B cell (primary cell): ENCODE results near the gene RBMX2. TPM values are rescaled to one million over a fixed set of nuclear protein-coding genes. Genes with fewer than 3 reads are reported as not detected.

Experiments
- ATAC-seq: fragments of 200-7000 bp; cut with Tn5 transposase; one replicate; pipeline ENCODE4 v1.10.0; 2021; ENCODE audit warnings: low read depth, mild to moderate bottlenecking, moderate number of reproducible peaks, moderate library complexity
- CTCF ChIA-PET: fragments of 350-600 bp; sonication (Branson Sonifier 250); formaldehyde crosslinking; loops from one replicate; lab custom pipeline; 2021; ENCODE audit warnings: antibody characterized with exemption, inconsistent platforms; lab: Charles Lee
- POLR2A ChIA-PET: fragments of 350-600 bp; sonication (Branson Sonifier 250); formaldehyde crosslinking; loops from one replicate; lab custom pipeline; 2021; ENCODE audit warnings: antibody characterized with exemption; lab: Charles Lee
- DNase-seq: peaks from one replicate; pipeline ENCODE4 v3.0.0; 2013
- H2AFZ ChIP-seq: 2 replicates; pipeline ENCODE4 v1.6.1; 2012; ENCODE audit warnings: mild to moderate bottlenecking, low read depth, low read length; ENCODE audit not compliant: insufficient read depth, poor library complexity, severe bottlenecking
- H3K27ac ChIP-seq, 2 donors: 1 replicate in 1 of 2; 2 replicates in 1 of 2; pipeline ENCODE4 v1.5.1; 2012 to 2013; ENCODE audit warnings: low read length in 2 of 2, mild to moderate bottlenecking in 2 of 2, moderate library complexity in 1 of 2
- H3K27me3 ChIP-seq, 4 experiments: fragments of 200-600 bp in 1 of 4; sonication (generic) in 1 of 4; replicated peaks in 1 of 4; 1 replicate in 2 of 4; 2 replicates in 2 of 4; pipeline versions ENCODE4 v1.6.1 to v1.7.0; 2013 to 2016; ENCODE audit warnings: low read length in 3 of 4, mild to moderate bottlenecking in 2 of 4, mixed read lengths in 1 of 4, moderate library complexity in 1 of 4; ENCODE audit not compliant: insufficient read depth in 4 of 4, control insufficient read depth in 3 of 4; ENCODE audit errors: control extremely low read depth in 1 of 4
- H3K36me3 ChIP-seq, 2 experiments: replicated peaks in 1 of 2; 1 replicate in 1 of 2; 2 replicates in 1 of 2; pipeline versions ENCODE4 v1.6.1 to v1.7.1; 2013; ENCODE audit warnings: low read length in 1 of 2; ENCODE audit not compliant: insufficient read depth in 2 of 2, control insufficient read depth in 1 of 2; ENCODE audit errors: control extremely low read depth in 1 of 2, extremely low read depth in 1 of 2
- H3K4me1 ChIP-seq, 2 donors: fragments of 200-600 bp in 1 of 2; sonication (generic) in 1 of 2; 1 replicate in 1 of 2; 2 replicates in 1 of 2; pipeline versions ENCODE4 v1.5.1 to v1.6.1; 2013 to 2017; ENCODE audit warnings: low read length in 2 of 2; ENCODE audit not compliant: control insufficient read depth in 2 of 2, insufficient read depth in 2 of 2
- H3K4me2 ChIP-seq: replicated peaks from 2 replicates; pipeline ENCODE3; 2012; ENCODE audit warnings: mild to moderate bottlenecking, low read depth, low read length; ENCODE audit not compliant: poor library complexity, severe bottlenecking
- H3K4me3 ChIP-seq, 5 experiments: fragments of 200-600 bp in 1 of 5; sonication (generic) in 1 of 5; 1 replicate in 3 of 5; 2 replicates in 2 of 5; pipeline versions ENCODE4 v1.5.1 to v1.7.0; 2011 to 2016; ENCODE audit warnings: low read length in 4 of 5, mild to moderate bottlenecking in 4 of 5, low read depth in 2 of 5, control low read depth in 1 of 5, moderate library complexity in 1 of 5; ENCODE audit not compliant: insufficient read depth in 1 of 5; ENCODE audit errors: control extremely low read depth in 1 of 5, extremely low read depth in 1 of 5
- H3K79me2 ChIP-seq: fragments of 200-600 bp; sonication (generic); one replicate; pipeline ENCODE4 v1.6.0; 2016; ENCODE audit warnings: low read length; ENCODE audit not compliant: control insufficient read depth, insufficient read depth
- H3K9ac ChIP-seq: fragments of 200-600 bp; sonication (generic); 2 replicates; pipeline ENCODE4 v1.6.1; 2017; ENCODE audit warnings: mild to moderate bottlenecking, low read length, moderate library complexity
- H3K9me3 ChIP-seq, 3 donors: one replicate each; pipeline versions ENCODE4 v1.6.1 to v1.7.1; 2013; ENCODE audit warnings: low read length in 2 of 3; ENCODE audit not compliant: control insufficient read depth in 2 of 3, insufficient read depth in 1 of 3; ENCODE audit errors: control extremely low read depth in 1 of 3
- H4K20me1 ChIP-seq: 2 replicates; pipeline ENCODE4 v1.6.0; 2012; ENCODE audit warnings: mild to moderate bottlenecking, low read length; ENCODE audit not compliant: insufficient read depth, control insufficient read depth, poor library complexity, severe bottlenecking
- H3K27ac Mint-ChIP-seq: one replicate; pipeline ENCODE4 v1.8.0; 2021; ENCODE audit warnings: mixed read lengths
- H3K27me3 Mint-ChIP-seq: one replicate; pipeline ENCODE4 v1.8.0; 2021; ENCODE audit warnings: mixed read lengths
- H3K4me1 Mint-ChIP-seq: one replicate; pipeline ENCODE4 v1.8.0; 2021; ENCODE audit warnings: mixed read lengths
- H3K4me3 Mint-ChIP-seq: one replicate; pipeline ENCODE4 v1.8.0; 2021; ENCODE audit warnings: mixed read lengths
- H3K9me3 Mint-ChIP-seq: one replicate; pipeline ENCODE4 v1.8.0; 2022; ENCODE audit warnings: mixed read lengths; ENCODE audit not compliant: insufficient read depth
- CTCF ChIP-seq: fragments of 200-600 bp; IDR thresholded peaks from one replicate; pipeline ENCODE4 v1.8.0; 2022; ENCODE audit warnings: antibody characterized with exemption, mild to moderate bottlenecking
- EZH2 ChIP-seq: IDR thresholded peaks from 2 replicates; pipeline ENCODE4 v1.6.1; 2012; ENCODE audit warnings: borderline replicate concordance, low read depth, mild to moderate bottlenecking, moderate library complexity, low read length; ENCODE audit not compliant: insufficient read depth, poor library complexity, severe bottlenecking
- intact Hi-C: fragments of 100-400 bp; cut with micrococcal nuclease; formaldehyde crosslinking; loops from one replicate; pipeline ENCODE4 v1.10.0; 2022
- polyA plus RNA-seq: library from polyadenylated mRNA; depleted of rRNA; stranded (reverse); fragments of >200 nt; gene quantifications from 2 replicates; pipeline ENCODE4 v1.2.3, GENCODE V29; 2012
- total RNA-seq, 2 donors: library from RNA; stranded (reverse); fragments of 120-200 nt in 1 of 2; gene quantifications; 1 replicate in 1 of 2; 2 replicates in 1 of 2; pipeline versions ENCODE4 v1.2.3 to v1.2.4, GENCODE V29; 2013 to 2022

Gene RBMX2
- total and polyA plus RNA-seq, 2 donors (not counting 1 experiment from before 2014, with no cell fraction given) = 9.8 to 25.2 TPM

GRCh38 chrX:130376077-130376476 is 25.7 kb upstream of the RBMX2 start:
- ATAC-seq = no peak

More at GRCh38 chrX:130376077-130376476, 25.7 kb upstream of the RBMX2 start:
- Histone ChIP-seq H3K27ac (no peak overlapping the region), H3K79me2 (no peaks in the 10 kb centered on the region), H3K27me3 (no peaks in the 10 kb centered on the region), H3K9me3 (no peaks in the 10 kb centered on the region), H3K4me1 (no peaks in the 10 kb centered on the region), H3K4me3 (no peak overlapping the region), H3K9ac (no peak overlapping the region), H4K20me1 (no peaks in the 10 kb centered on the region), H3K36me3 (peaks cover 0 to 2% of the 10 kb centered on the region in 2 experiments), H3K4me2 (no peak overlapping the region), H2AFZ (no peak overlapping the region)
- no peaks in the 10 kb centered on the region for H3K27me3 Mint-ChIP-seq
- intact Hi-C loops = no loop called here
- TF ChIP-seq CTCF (no peak), EZH2 (no peak)
- ChIA-PET POLR2A (no interaction called here), CTCF (interaction anchor here (0.6 kb wide), 1 partner anchor 327 kb away, joined by 4 read pairs; no protein-coding TSS in a partner anchor)
- H3K4me3 Mint-ChIP-seq = no peak overlapping the region
- no peaks in the 10 kb centered on the region for H3K4me1 Mint-ChIP-seq
- no peak overlapping the region for H3K27ac Mint-ChIP-seq
- DNase-seq = no peak
- H3K9me3 Mint-ChIP-seq = no peaks in the 10 kb centered on the region
